Measurements from ENCODE around the gene EIF4G3.

Gene EIF4G3

GRCh38 chr1:21090463-21090862, 86.2 kb downstream of the EIF4G3 start:
- Histone ChIP-seq H3K27ac (no peak overlapping the region), H3K9ac (no peak overlapping the region), H3K27me3 (ENCODE audit: insufficient read depth, low read depth) (no peaks in the 10 kb centered on the region), H3K36me3 (ENCODE audit: insufficient read depth) (no peaks in the 10 kb centered on the region), H3K4me1 (ENCODE audit: low read depth, poor library complexity, severe bottlenecking) (no peaks in the 10 kb centered on the region), H4K20me1 (ENCODE audit: insufficient read depth) (peaks cover 6% of the 10 kb centered on the region; the same call in 1 of the 2 replicates), H3K79me2 (ENCODE audit: insufficient read depth, low read depth) (no peaks in the 10 kb centered on the region), H2AFZ (ENCODE audit: low read depth) (no peak overlapping the region), H3K4me3 (IDR thresholded peaks at IDR 0.05; ENCODE audit: insufficient read depth, low read depth, low read length) (no peak overlapping the region), H3K4me2 (no peak overlapping the region)
- no peak for TF ChIP-seq CTCF (conservative IDR thresholded peaks at IDR 0.05; ENCODE audit: low read depth, low read length)

GRCh38 chr1:21089731-21090130, 87.0 kb downstream of the EIF4G3 start:
- TF ChIP-seq CTCF (conservative IDR thresholded peaks at IDR 0.05; ENCODE audit: low read depth, low read length) = no peak
- no peaks in the 10 kb centered on the region for H3K4me1 ChIP-seq (ENCODE audit: low read depth, poor library complexity, severe bottlenecking)
- H4K20me1 ChIP-seq (ENCODE audit: insufficient read depth) = peaks cover 6% of the 10 kb centered on the region; the same call in 1 of the 2 replicates
- no peak overlapping the region for H3K9ac ChIP-seq
- H3K4me3 ChIP-seq (IDR thresholded peaks at IDR 0.05; ENCODE audit: insufficient read depth, low read depth, low read length) = no peak overlapping the region
- no peak overlapping the region for H2AFZ ChIP-seq (ENCODE audit: low read depth)
- H3K36me3 ChIP-seq (ENCODE audit: insufficient read depth) = no peaks in the 10 kb centered on the region
- H3K27ac ChIP-seq = no peak overlapping the region
- no peaks in the 10 kb centered on the region for H3K79me2 ChIP-seq (ENCODE audit: insufficient read depth, low read depth)
- H3K4me2 ChIP-seq = no peak overlapping the region
- no peaks in the 10 kb centered on the region for H3K27me3 ChIP-seq (ENCODE audit: insufficient read depth, low read depth)

- Histone ChIP-seq H3K27me3 (ENCODE audit: insufficient read depth, low read depth) (no peaks in the 10 kb centered on the region), H2AFZ (ENCODE audit: low read depth) (no peak overlapping the region), H3K4me3 (IDR thresholded peaks at IDR 0.05; ENCODE audit: insufficient read depth, low read depth, low read length) (no peak overlapping the region), H3K4me1 (ENCODE audit: low read depth, poor library complexity, severe bottlenecking) (no peaks in the 10 kb centered on the region), H3K36me3 (ENCODE audit: insufficient read depth) (no peaks in the 10 kb centered on the region), H3K27ac (no peak overlapping the region), H3K4me2 (no peak overlapping the region), H4K20me1 (ENCODE audit: insufficient read depth) (peaks cover 6% of the 10 kb centered on the region; the same call in 1 of the 2 replicates), H3K9ac (no peak overlapping the region), H3K79me2 (ENCODE audit: insufficient read depth, low read depth) (no peaks in the 10 kb centered on the region)
- no peak for TF ChIP-seq CTCF (conservative IDR thresholded peaks at IDR 0.05; ENCODE audit: low read depth, low read length)
These were observed 87.4 kb downstream of the EIF4G3 start for GRCh38 chr1:21089299-21089698.

- no peak overlapping the region for H3K27ac ChIP-seq
- H3K27me3 ChIP-seq (ENCODE audit: insufficient read depth, low read depth) = no peaks in the 10 kb centered on the region
- no peak overlapping the region for H3K9ac ChIP-seq
- no peak overlapping the region for H2AFZ ChIP-seq (ENCODE audit: low read depth)
- H3K79me2 ChIP-seq (ENCODE audit: insufficient read depth, low read depth) = no peaks in the 10 kb centered on the region
- TF ChIP-seq CTCF (conservative IDR thresholded peaks at IDR 0.05; ENCODE audit: low read depth, low read length) = no peak
- H3K4me1 ChIP-seq (ENCODE audit: low read depth, poor library complexity, severe bottlenecking) = no peaks in the 10 kb centered on the region
- H3K36me3 ChIP-seq (ENCODE audit: insufficient read depth) = no peaks in the 10 kb centered on the region
- no peak overlapping the region for H3K4me2 ChIP-seq
- no peak overlapping the region for H3K4me3 ChIP-seq (IDR thresholded peaks at IDR 0.05; ENCODE audit: insufficient read depth, low read depth, low read length)
- no peaks in the 10 kb centered on the region for H4K20me1 ChIP-seq (ENCODE audit: insufficient read depth)
These were observed 92.4 kb downstream of the EIF4G3 start for GRCh38 chr1:21084111-21084810.
